Measurements from ENCODE around the gene ELMO1. TPM values are rescaled to one million over a fixed set of nuclear protein-coding genes. Genes with fewer than 3 reads are reported as not detected.

Gene ELMO1
- total RNA-seq, 1 donor from 2014 or later, result 0.69 TPM

GRCh38 chr7:37193087-37193774 lies 255.4 kb downstream of the ELMO1 start:
- no peak overlapping the region for H3K4me3 ChIP-seq (ENCODE audit: low read depth, low read length)
- no peak for TF ChIP-seq CTCF (conservative IDR thresholded peaks at IDR 0.05; ENCODE audit: low read depth, low read length)
- no peak for DNase-seq (ENCODE audit: low read depth)

GRCh38 chr7:37191797-37192196 lies 256.9 kb downstream of the ELMO1 start:
- no peak overlapping the region for H3K4me3 ChIP-seq (ENCODE audit: low read depth, low read length)
- TF ChIP-seq CTCF (conservative IDR thresholded peaks at IDR 0.05; ENCODE audit: low read depth, low read length), result no peak
- DNase-seq (ENCODE audit: low read depth), result no peak

GRCh38 chr7:37187179-37187578 lies 261.5 kb downstream of the ELMO1 start:
- TF ChIP-seq CTCF (conservative IDR thresholded peaks at IDR 0.05; ENCODE audit: low read depth, low read length), result no peak
- no peak overlapping the region for H3K4me3 ChIP-seq (ENCODE audit: low read depth, low read length)
- DNase-seq (ENCODE audit: low read depth), result no peak

- DNase-seq (ENCODE audit: low read depth), result no peak
- H3K4me3 ChIP-seq (ENCODE audit: low read depth, low read length), result no peak overlapping the region
- no peak for TF ChIP-seq CTCF (conservative IDR thresholded peaks at IDR 0.05; ENCODE audit: low read depth, low read length)
These were observed 261.9 kb downstream of the ELMO1 start for GRCh38 chr7:37186753-37187152.

GRCh38 chr7:37181550-37181932 lies 267.1 kb downstream of the ELMO1 start:
- TF ChIP-seq CTCF (conservative IDR thresholded peaks at IDR 0.05; ENCODE audit: low read depth, low read length), result no peak

GRCh38 chr7:37180828-37181549 lies 267.7 kb downstream of the ELMO1 start:
- DNase-seq (ENCODE audit: low read depth), result no peak
- no peak for TF ChIP-seq CTCF (conservative IDR thresholded peaks at IDR 0.05; ENCODE audit: low read depth, low read length)
- no peak overlapping the region for H3K4me3 ChIP-seq (ENCODE audit: low read depth, low read length)

More at GRCh38 chr7:37181550-37181932, 267.1 kb downstream of the ELMO1 start:
- no peak for DNase-seq (ENCODE audit: low read depth)
- H3K4me3 ChIP-seq (ENCODE audit: low read depth, low read length), result no peak overlapping the region

All from epithelial cell of proximal tubule (primary cell).